ENCODE data around the gene HTRA2.
A peak's percentile ranks its signal among the peaks of the same experiment; 100 is the strongest.

The HTRA2 gene

GRCh38 chr2:74516650-74517049 is 13.1 kb upstream of the HTRA2 start:
- no peak for DNase-seq

- no peak for DNase-seq
Observed at GRCh38 chr2:74522516-74522915, 7.2 kb upstream of the HTRA2 start.

- DNase-seq = no peak
Observed at GRCh38 chr2:74524005-74524404, 5.7 kb upstream of the HTRA2 start.

GRCh38 chr2:74524955-74525716 is 4.6 kb upstream of the HTRA2 start:
- DNase-seq = no peak

- DNase-seq = no peak
Observed at GRCh38 chr2:74525717-74526648, 3.8 kb upstream of the HTRA2 start, which contains the start of gene DQX1. TSS of gene DQX1 (minus strand) at chr2:74526231. CDS start at chr2:74525729, 502 bp downstream.

- DNase-seq = no peak
Observed at GRCh38 chr2:74526649-74527230, 3.0 kb upstream of the HTRA2 start.

- DNase-seq = no peak
Observed at GRCh38 chr2:74527741-74528140, 2.0 kb upstream of the HTRA2 start.

- no peak for DNase-seq
Observed at GRCh38 chr2:74528600-74529356, 955 bp upstream of the HTRA2 start.

GRCh38 chr2:74530239-74531187 is 780 bp downstream of the HTRA2 start:
- peak; percentile 60 for DNase-seq

- no peak for DNase-seq
Observed at GRCh38 chr2:74531666-74532065, 1.9 kb downstream of the HTRA2 start.

- DNase-seq = no peak
Observed at GRCh38 chr2:74532222-74532621, 2.5 kb downstream of the HTRA2 start.

GRCh38 chr2:74533464-74533863 is 3.7 kb downstream of the HTRA2 start:
- no peak for DNase-seq

- DNase-seq = no peak
Observed at GRCh38 chr2:74534411-74534810, 4.7 kb downstream of the HTRA2 start.

GRCh38 chr2:74535440-74535965 is 5.8 kb downstream of the HTRA2 start:
- no peak for DNase-seq

GRCh38 chr2:74536166-74536950 is 6.6 kb downstream of the HTRA2 start:
- no peak for DNase-seq

- no peak for DNase-seq
Observed at GRCh38 chr2:74537140-74537539, 7.4 kb downstream of the HTRA2 start.

GRCh38 chr2:74538881-74539339 is 9.2 kb downstream of the HTRA2 start:
- DNase-seq = no peak

- DNase-seq = no peak
Observed at GRCh38 chr2:74540291-74540690, 10.6 kb downstream of the HTRA2 start.

GRCh38 chr2:74542978-74543377 is 13.2 kb downstream of the HTRA2 start:
- no peak for DNase-seq

GRCh38 chr2:74544634-74545033 is 14.9 kb downstream of the HTRA2 start:
- DNase-seq = no peak

Data from activated T-cell treated with anti-CD3 and anti-CD28 coated beads, Interleukin-2, amount 50 U/mL, for 1 hour (primary cell).